Psoas muscle (tissue), 8 donors: Measurements from ENCODE around the gene SLCO4C1. TPM values are rescaled to one million over a fixed set of nuclear protein-coding genes. Genes with fewer than 3 reads are reported as not detected.
A peak's percentile ranks its signal among the peaks of the same experiment; 100 is the strongest.

Experiments
- ATAC-seq, 4 donors: fragments of 200-7000 bp; cut with Tn5 transposase; one replicate each; pipeline ENCODE4 v1.9.1; 2020; ENCODE audit warnings: moderate library complexity in 3 of 4, mild to moderate bottlenecking in 2 of 4
- DNase-seq, 2 donors: peaks; one replicate each; pipeline ENCODE4 v3.0.0-alpha.2; 2020
- H3K27ac ChIP-seq: fragments of 200-600 bp; one replicate; pipeline ENCODE4 v1.8.0; 2022
- H3K27me3 ChIP-seq, 3 donors: fragments of 200-600 bp in 1 of 3; one replicate each; pipeline versions ENCODE4 v1.6.1 to v1.8.0; 2013 to 2022; ENCODE audit warnings: low read length in 2 of 3, mild to moderate bottlenecking in 2 of 3, moderate library complexity in 1 of 3; ENCODE audit not compliant: insufficient read depth in 3 of 3
- H3K36me3 ChIP-seq, 2 donors: fragments of 200-600 bp in 1 of 2; one replicate each; pipeline versions ENCODE4 v1.6.1 to v1.8.0; 2013 to 2022; ENCODE audit warnings: low read depth in 1 of 2, mild to moderate bottlenecking in 1 of 2, moderate library complexity in 1 of 2; ENCODE audit not compliant: insufficient read depth in 1 of 2
- H3K4me1 ChIP-seq: fragments of 200-600 bp; one replicate; pipeline ENCODE4 v1.8.0; 2022
- H3K4me3 ChIP-seq: fragments of 200-600 bp; one replicate; pipeline ENCODE4 v1.8.0; 2022; ENCODE audit warnings: mild to moderate bottlenecking
- H3K9me3 ChIP-seq: fragments of 200-600 bp; one replicate; pipeline ENCODE4 v1.8.0; 2022
- CTCF ChIP-seq: fragments of 200-600 bp; IDR thresholded peaks from one replicate; pipeline ENCODE4 v1.8.0; 2022; ENCODE audit warnings: antibody characterized with exemption
- WGBS, 3 donors: extraction: QIAGEN DNeasy Blood & Tissue Kit; methylation state at CpG; one replicate each; pipeline versions ENCODE4 v1.1.6 to v1.1.7; 2013; 5-methylcytosine and 5-hydroxymethylcytosine counted together
- intact Hi-C, 2 donors: fragments of 100-400 bp; cut with DNase I; formaldehyde crosslinking; loops; one replicate each; pipeline versions ENCODE4 v1.11.0 to v1.14.2; 2022
- polyA plus RNA-seq, 3 donors: library from polyadenylated mRNA; stranded (reverse); fragments of 200-250 nt; gene quantifications; one replicate each; pipeline ENCODE4 v1.2.3, GENCODE V29; 2013
- total RNA-seq, 4 donors: library from RNA; stranded (reverse); fragmentation: NEBNext Ultra II Directional in 2 of 4; extraction: Animal tissue kit (Norgen Biotek cat#: 25700) in 2 of 4; gene quantifications; one replicate each; pipeline versions ENCODE4 v1.2.1 to v1.2.4, GENCODE V29; 2021 to 2023
- donor health status: healthy with polysubstance abuse.
- donor health status: DM: no; HTN: no; CAD: no; lungs with moderate emphysema.
- donor health status: Bipolar disorder and iron deficiency.
- donor health status: healthy.
- donor health status: DM: yes; HTN: yes; CAD: no.
- donor health status: DM: no; HTN: no; CAD: no.
- donor health status: DM: no; HTN: no; CAD: no.
- donor health status: DM: yes; HTN: yes; CAD: no.

SLCO4C1 gene
- total and polyA plus RNA-seq, 7 donors, result under 0.01 to 0.15 (median 0.03) TPM; not detected in 4

GRCh38 chr5:102226321-102226720, 69.8 kb downstream of the SLCO4C1 start:
- Histone ChIP-seq H3K27me3 (no peaks in the 10 kb centered on the region), H3K9me3 (no peaks in the 10 kb centered on the region), H3K27ac (no peak overlapping the region), H3K36me3 (no peaks in the 10 kb centered on the region), H3K4me3 (no peak overlapping the region), H3K4me1 (no peaks in the 10 kb centered on the region)
- intact Hi-C loops, result no loop called here
- DNase-seq (no peak), ATAC-seq (no peak)
- WGBS, 3 donors, result 84 to 94% (median 88%) methylated on average over 1 of the region's 1 CpG
- no peak for TF ChIP-seq CTCF

GRCh38 chr5:102223542-102224477, 72.3 kb downstream of the SLCO4C1 start:
- peak; percentile 16 for TF ChIP-seq CTCF
- Histone ChIP-seq H3K4me3 (no peak overlapping the region), H3K9me3 (no peaks in the 10 kb centered on the region), H3K36me3 (no peaks in the 10 kb centered on the region), H3K4me1 (no peaks in the 10 kb centered on the region), H3K27me3 (no peaks in the 10 kb centered on the region), H3K27ac (no peak overlapping the region)
- intact Hi-C loops, result no loop called here
- no peak for DNase-seq
- 81 to 86% (median 83%) methylated on average over 6 of the region's 6 CpGs for WGBS, 3 donors
- ATAC-seq, result no peak

GRCh38 chr5:102222772-102223171, 73.3 kb downstream of the SLCO4C1 start:
- intact Hi-C loops, result no loop called here
- Histone ChIP-seq H3K4me3 (no peak overlapping the region), H3K4me1 (no peaks in the 10 kb centered on the region), H3K36me3 (no peaks in the 10 kb centered on the region), H3K9me3 (no peaks in the 10 kb centered on the region), H3K27ac (no peak overlapping the region), H3K27me3 (no peaks in the 10 kb centered on the region)
- ATAC-seq (no peak), DNase-seq (no peak)
- TF ChIP-seq CTCF, result no peak

GRCh38 chr5:102221949-102222348, 74.1 kb downstream of the SLCO4C1 start:
- H3K4me1 ChIP-seq, result no peaks in the 10 kb centered on the region
- H3K36me3 ChIP-seq, result no peaks in the 10 kb centered on the region
- H3K27me3 ChIP-seq, result no peaks in the 10 kb centered on the region
- DNase-seq, result no peak
- WGBS, 3 donors, result 83 to 92% (median 86%) methylated on average over 1 of the region's 1 CpG
- intact Hi-C loops, result no loop called here
- H3K27ac ChIP-seq, result no peak overlapping the region
- no peaks in the 10 kb centered on the region for H3K9me3 ChIP-seq
- H3K4me3 ChIP-seq, result no peak overlapping the region
- ATAC-seq, result no peak
- no peak for TF ChIP-seq CTCF

- no peaks in the 10 kb centered on the region for H3K9me3 ChIP-seq
- WGBS, 3 donors, result 65 to 86% (median 80%) methylated on average over 1 of the region's 1 CpG
- no peaks in the 10 kb centered on the region for H3K36me3 ChIP-seq
These were observed 77.9 kb downstream of the SLCO4C1 start for GRCh38 chr5:102218159-102218558.

More at GRCh38 chr5:102218159-102218558, 77.9 kb downstream of the SLCO4C1 start:
- intact Hi-C loops, result no loop called here
- ATAC-seq, result no peak
- DNase-seq, result no peak
- Histone ChIP-seq H3K4me1 (no peaks in the 10 kb centered on the region), H3K27ac (no peak overlapping the region), H3K27me3 (no peaks in the 10 kb centered on the region), H3K4me3 (no peak overlapping the region)
- no peak for TF ChIP-seq CTCF
